ENCODE data around the gene ACKR2. TPM values are rescaled to one million over a fixed set of nuclear protein-coding genes. Genes with fewer than 3 reads are reported as not detected.
A peak's percentile ranks its signal among the peaks of the same experiment; 100 is the strongest.

The ACKR2 gene
- total RNA-seq, 1 experiment from 2014 or later, result 0.61 TPM

GRCh38 chr3:42796332-42796885, 12.8 kb upstream of the ACKR2 start:
- no peaks in the 10 kb centered on the region for H3K9me3 Mint-ChIP-seq (ENCODE audit: unreplicated experiment)
- peaks cover 13% of the 10 kb centered on the region for H3K4me1 Mint-ChIP-seq (ENCODE audit: insufficient read depth, unreplicated experiment)
- POLR2A ChIA-PET, result interaction anchor here (0.7 to 1.6 kb wide), 3 partner anchors 9 to 206 kb away, joined by 3 to 4 read pairs (median 3); partner anchors contain the start of gene SS18L2
- TF ChIP-seq, protein P1, sequence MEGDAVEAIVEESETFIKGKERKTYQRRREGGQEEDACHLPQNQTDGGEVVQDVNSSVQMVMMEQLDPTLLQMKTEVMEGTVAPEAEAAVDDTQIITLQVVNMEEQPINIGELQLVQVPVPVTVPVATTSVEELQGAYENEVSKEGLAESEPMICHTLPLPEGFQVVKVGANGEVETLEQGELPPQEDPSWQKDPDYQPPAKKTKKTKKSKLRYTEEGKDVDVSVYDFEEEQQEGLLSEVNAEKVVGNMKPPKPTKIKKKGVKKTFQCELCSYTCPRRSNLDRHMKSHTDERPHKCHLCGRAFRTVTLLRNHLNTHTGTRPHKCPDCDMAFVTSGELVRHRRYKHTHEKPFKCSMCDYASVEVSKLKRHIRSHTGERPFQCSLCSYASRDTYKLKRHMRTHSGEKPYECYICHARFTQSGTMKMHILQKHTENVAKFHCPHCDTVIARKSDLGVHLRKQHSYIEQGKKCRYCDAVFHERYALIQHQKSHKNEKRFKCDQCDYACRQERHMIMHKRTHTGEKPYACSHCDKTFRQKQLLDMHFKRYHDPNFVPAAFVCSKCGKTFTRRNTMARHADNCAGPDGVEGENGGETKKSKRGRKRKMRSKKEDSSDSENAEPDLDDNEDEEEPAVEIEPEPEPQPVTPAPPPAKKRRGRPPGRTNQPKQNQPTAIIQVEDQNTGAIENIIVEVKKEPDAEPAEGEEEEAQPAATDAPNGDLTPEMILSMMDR (IDR thresholded peaks at IDR 0.05; ENCODE audit: unreplicated experiment), result no peak
- no peaks in the 10 kb centered on the region for H3K27me3 Mint-ChIP-seq (ENCODE audit: insufficient read depth, unreplicated experiment)
- BruUV-seq (replicated peaks), result no TSS peak
- H3K36me3 Mint-ChIP-seq (ENCODE audit: insufficient read depth, unreplicated experiment), result peaks cover 32% of the 10 kb centered on the region
- DNase-seq (ENCODE audit: unreplicated experiment), result no peak
- H3K4me3 Mint-ChIP-seq (ENCODE audit: unreplicated experiment), result no peak overlapping the region
- CTCF ChIA-PET, result interaction anchor here (0.5 to 4.0 kb wide), 6 partner anchors 16 to 46 kb away, joined by 3 to 18 read pairs (median 4); no protein-coding TSS in a partner anchor
- peak overlapping the region; percentile 74 for H3K27ac Mint-ChIP-seq (ENCODE audit: low read depth, unreplicated experiment)
- intact Hi-C loops (cut with micrococcal nuclease), result no loop called here

DNA sequence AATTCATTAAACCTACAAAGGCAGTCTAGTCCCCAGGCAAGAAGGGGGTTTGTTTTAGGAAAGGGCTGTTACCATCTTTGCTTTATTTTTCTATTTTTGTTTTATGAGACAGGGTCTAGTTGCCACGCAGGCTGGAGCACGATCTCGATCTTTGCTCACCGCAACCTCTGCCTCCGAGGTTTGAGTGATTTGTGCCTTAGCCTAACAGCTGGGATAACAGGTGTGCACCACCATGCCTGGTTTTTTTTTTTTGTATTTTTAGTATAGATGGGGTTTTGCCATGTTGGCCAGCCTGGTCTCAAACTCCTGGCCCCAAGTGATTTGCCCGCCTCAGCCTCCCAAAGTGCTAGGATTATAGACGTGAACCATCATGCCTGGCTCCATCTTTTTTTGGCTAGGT, 9.9 kb upstream of the ACKR2 start:
- Mint-ChIP-seq H3K9me3 (ENCODE audit: unreplicated experiment) (no peaks in the 10 kb centered on the region), H3K4me3 (ENCODE audit: unreplicated experiment) (no peak overlapping the region), H3K4me1 (ENCODE audit: insufficient read depth, unreplicated experiment) (peaks cover 22% of the 10 kb centered on the region), H3K27ac (ENCODE audit: low read depth, unreplicated experiment) (no peak overlapping the region), H3K36me3 (ENCODE audit: insufficient read depth, unreplicated experiment) (peaks cover 29% of the 10 kb centered on the region), H3K27me3 (ENCODE audit: insufficient read depth, unreplicated experiment) (no peaks in the 10 kb centered on the region)
- BruUV-seq (replicated peaks), result no TSS peak
- TF ChIP-seq, protein P1 (IDR thresholded peaks at IDR 0.05; ENCODE audit: unreplicated experiment), result no peak
- DNase-seq (ENCODE audit: unreplicated experiment), result no peak
- CTCF ChIA-PET, result interaction anchor here (0.7 to 1.6 kb wide), 5 partner anchors 16 to 570 kb away, joined by 3 to 5 read pairs (median 4); no protein-coding TSS in a partner anchor
- POLR2A ChIA-PET, result interaction anchor here (0.8 to 6.8 kb wide), 2 partner anchors 19 to 219 kb away, joined by 5 to 51 read pairs; no protein-coding TSS in a partner anchor
- intact Hi-C loops (cut with micrococcal nuclease), result no loop called here

DNA sequence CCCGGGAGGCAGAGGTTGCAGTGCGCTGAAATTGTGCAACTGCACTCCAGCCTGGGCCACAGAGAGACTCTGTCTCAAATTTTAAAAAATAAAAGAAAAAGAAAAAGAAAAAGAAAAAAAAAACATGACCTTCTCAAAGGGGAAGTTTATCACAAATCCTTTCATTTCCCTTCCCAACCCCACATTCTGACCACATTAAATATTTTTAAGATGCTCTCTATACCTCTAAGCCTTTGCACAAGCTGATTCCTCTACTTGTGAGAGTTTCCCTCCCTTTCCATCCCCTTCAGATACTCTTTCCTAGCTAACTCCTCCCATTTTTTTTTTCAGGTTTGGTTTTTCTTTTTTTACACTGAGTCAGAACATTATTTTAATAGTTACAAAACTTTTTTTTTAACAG, 9.0 kb upstream of the ACKR2 start:
- no TSS peak for BruUV-seq (replicated peaks)
- H3K9me3 Mint-ChIP-seq (ENCODE audit: unreplicated experiment), result no peaks in the 10 kb centered on the region
- CTCF ChIA-PET, result interaction anchor here (0.8 to 1.6 kb wide), 5 partner anchors 11 to 31 kb away, joined by 3 to 5 read pairs (median 4); no protein-coding TSS in a partner anchor
- POLR2A ChIA-PET, result interaction anchor here (0.6 to 6.8 kb wide), 8 partner anchors 15 to 219 kb away, joined by 3 to 51 read pairs (median 4); no protein-coding TSS in a partner anchor
- H3K36me3 Mint-ChIP-seq (ENCODE audit: insufficient read depth, unreplicated experiment), result peaks cover 32% of the 10 kb centered on the region
- intact Hi-C loops (cut with micrococcal nuclease), result loop anchor here (5.0 kb wide), 1 partner anchor 37 kb away; no protein-coding TSS in a partner anchor
- no peak for DNase-seq (ENCODE audit: unreplicated experiment)
- H3K27ac Mint-ChIP-seq (ENCODE audit: low read depth, unreplicated experiment), result no peak overlapping the region
- H3K4me1 Mint-ChIP-seq (ENCODE audit: insufficient read depth, unreplicated experiment), result peaks cover 22% of the 10 kb centered on the region
- TF ChIP-seq, protein P1 (IDR thresholded peaks at IDR 0.05; ENCODE audit: unreplicated experiment), result no peak
- no peaks in the 10 kb centered on the region for H3K27me3 Mint-ChIP-seq (ENCODE audit: insufficient read depth, unreplicated experiment)
- no peak overlapping the region for H3K4me3 Mint-ChIP-seq (ENCODE audit: unreplicated experiment)

DNA sequence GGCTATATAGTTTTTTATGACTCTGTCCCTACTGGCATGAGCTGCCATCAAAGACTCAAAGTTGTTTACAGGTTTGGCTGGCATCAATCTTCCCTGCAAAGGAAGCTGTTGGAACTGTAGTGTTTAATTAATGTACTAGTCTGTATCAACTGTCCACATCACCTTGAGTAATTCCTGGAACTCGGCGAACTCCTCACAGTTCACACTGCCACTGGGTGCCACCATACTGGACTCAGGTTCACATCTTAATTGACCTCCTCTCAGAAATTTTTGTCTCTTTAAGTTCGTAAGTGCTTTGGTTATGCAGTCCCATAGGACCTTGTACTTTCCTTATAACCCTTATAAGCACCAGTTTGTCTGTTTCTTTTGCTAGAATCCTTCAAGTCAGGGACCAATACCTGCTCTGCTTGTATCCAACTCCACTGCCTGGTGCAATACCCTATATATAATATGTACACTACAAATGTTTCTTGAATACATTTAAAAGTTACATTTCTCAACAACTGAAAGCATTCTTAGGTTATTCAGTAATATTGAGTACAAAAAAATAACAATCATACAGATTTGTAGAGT, 8.1 kb upstream of the ACKR2 start:
- no peaks in the 10 kb centered on the region for H3K27me3 Mint-ChIP-seq (ENCODE audit: insufficient read depth, unreplicated experiment)
- no peak for DNase-seq (ENCODE audit: unreplicated experiment)
- POLR2A ChIA-PET, result interaction anchor here (0.7 to 6.8 kb wide), 7 partner anchors 13 to 60 kb away, joined by 3 to 78 read pairs (median 5); no protein-coding TSS in a partner anchor
- peaks cover 22% of the 10 kb centered on the region for H3K4me1 Mint-ChIP-seq (ENCODE audit: insufficient read depth, unreplicated experiment)
- no TSS peak for BruUV-seq (replicated peaks)
- peaks cover 32% of the 10 kb centered on the region for H3K36me3 Mint-ChIP-seq (ENCODE audit: insufficient read depth, unreplicated experiment)
- intact Hi-C loops (cut with micrococcal nuclease), result loop anchor here (5.0 kb wide), 1 partner anchor 36 kb away; no protein-coding TSS in a partner anchor
- TF ChIP-seq, protein P1 (IDR thresholded peaks at IDR 0.05; ENCODE audit: unreplicated experiment), result no peak
- H3K9me3 Mint-ChIP-seq (ENCODE audit: unreplicated experiment), result no peaks in the 10 kb centered on the region
- H3K4me3 Mint-ChIP-seq (ENCODE audit: unreplicated experiment), result no peak overlapping the region
- CTCF ChIA-PET, result interaction anchor here (1.0 to 1.6 kb wide), 2 partner anchors 18 to 28 kb away, joined by 4 read pairs; no protein-coding TSS in a partner anchor
- no peak overlapping the region for H3K27ac Mint-ChIP-seq (ENCODE audit: low read depth, unreplicated experiment)

All from MCF 10A (cell line).